NCI-H2196 treated with DMSO at 0.1 percent for 48 hours (cell line): ENCODE results near the gene IGSF23.
"Not testable (repeated sequence)": the region's sequence is repeated elsewhere in the genome, so short reads cannot be mapped to it uniquely, and the experiment has no call there.

ENCODE experiments used
- DNase-seq: peaks from one replicate; lab custom pipeline; 2025; ENCODE audit not compliant: unreplicated experiment; lab: John Stamatoyannopoulos, UW

The IGSF23 gene

GRCh38 chr19:44662691-44663385, 49.5 kb downstream of the IGSF23 start:
- DNase-seq: no peak

DNA sequence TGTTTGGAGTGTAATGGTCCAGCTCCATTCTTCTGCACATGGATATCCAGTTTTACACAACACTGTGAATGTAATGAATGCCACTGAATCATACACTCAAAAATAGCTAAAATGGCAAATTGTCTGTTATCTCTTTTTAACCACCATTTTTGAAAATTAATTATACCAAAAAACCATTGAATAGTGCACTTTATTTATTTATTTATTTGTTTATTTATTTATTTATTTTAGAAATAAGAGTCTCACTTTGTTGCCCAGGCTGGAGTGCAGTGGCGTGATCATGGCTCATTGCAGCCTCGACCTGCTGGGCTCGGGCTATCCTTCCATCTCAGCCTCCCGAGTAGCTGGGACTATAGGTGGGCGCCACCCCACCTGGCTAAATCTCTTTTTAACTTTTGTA, 50.6 kb downstream of the IGSF23 start:
- DNase-seq: no peak

DNA sequence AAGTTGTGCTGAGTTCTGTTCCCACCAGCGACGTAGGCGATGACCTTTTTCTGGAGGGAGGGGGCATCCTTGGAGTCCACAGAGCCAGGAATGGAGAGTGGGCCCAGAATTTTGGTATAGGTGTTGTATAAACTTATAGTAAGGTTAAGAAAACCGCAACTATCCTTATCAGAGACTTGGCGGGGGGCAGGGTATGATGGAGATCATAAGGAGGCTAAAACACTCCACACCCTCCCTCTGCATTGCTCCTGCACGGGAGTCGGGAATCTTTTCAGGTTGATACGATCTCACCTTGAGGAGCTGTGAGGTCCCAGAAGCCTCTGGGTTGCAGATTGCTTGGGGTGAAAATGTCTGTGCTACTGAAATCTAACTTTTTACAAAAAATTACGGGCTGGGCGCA, 51.6 kb downstream of the IGSF23 start:
- no peak for DNase-seq

DNA sequence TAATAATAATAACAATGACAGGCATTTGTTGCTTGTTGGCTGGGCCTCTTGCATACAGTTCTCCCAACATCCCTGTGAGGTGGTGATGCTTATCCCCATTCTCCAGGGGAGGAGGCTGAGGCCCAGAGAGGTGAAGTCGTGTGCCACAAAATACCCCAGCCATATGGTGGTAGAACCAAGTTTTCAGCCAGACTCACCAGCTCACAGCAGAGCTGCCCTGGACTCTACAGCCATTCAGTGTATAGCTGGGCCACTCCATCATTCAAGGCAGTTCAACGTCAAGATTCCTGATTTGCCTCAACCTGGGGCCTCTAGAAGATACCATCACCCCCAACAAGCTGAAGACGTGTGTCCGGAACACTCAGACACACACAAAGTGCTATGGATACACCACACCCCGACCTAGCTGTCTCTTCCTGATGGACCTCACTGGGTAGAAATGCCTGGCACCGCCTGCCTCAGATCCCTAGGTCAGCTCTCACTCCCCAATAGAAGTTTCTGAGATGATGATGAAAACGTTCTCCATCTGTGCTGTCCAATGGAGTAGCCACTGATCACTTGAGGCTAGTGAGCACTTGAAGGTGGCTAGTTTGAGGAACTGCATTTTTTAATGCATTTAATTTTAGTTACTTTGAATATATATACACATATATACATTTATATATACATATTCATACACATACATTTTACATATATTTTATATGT, 53.6 kb downstream of the IGSF23 start:
- DNase-seq: no peak

DNA sequence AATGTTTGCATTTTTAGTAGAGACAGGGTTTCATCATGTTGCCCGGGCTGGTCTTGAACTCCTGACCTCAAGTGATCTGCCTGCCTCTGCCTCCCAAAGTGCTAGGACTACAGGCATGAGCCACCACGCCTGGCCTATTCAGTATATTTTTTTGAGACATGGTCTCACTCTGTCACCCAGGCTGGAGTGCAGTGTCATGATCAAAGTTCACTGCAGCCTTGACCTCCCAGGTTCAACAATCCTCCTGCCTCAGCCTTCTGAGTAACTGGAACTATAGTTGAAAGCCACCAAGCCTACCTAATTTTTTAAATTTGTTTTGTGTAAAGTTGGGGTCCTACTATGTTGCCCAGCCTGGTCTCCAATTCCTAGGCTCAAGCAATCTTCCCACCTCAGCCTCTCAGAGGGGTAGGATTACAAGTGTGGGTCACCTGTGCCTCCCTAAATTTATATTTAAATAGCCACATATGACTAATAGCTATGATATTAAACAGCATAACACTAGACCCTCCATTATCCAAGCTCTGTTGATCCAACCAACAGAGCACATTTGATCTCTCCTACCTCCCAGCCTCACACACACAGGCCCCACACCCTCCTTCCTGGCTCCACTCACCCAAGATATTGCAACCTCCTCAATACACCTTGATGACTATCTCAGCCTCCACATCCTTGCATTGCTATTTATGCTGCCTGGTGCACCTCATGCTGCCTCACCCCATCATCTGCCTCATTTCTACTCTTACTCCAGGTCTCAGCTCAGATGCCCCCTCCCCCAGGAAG, 55.8 kb downstream of the IGSF23 start:
- DNase-seq: no peak

DNA sequence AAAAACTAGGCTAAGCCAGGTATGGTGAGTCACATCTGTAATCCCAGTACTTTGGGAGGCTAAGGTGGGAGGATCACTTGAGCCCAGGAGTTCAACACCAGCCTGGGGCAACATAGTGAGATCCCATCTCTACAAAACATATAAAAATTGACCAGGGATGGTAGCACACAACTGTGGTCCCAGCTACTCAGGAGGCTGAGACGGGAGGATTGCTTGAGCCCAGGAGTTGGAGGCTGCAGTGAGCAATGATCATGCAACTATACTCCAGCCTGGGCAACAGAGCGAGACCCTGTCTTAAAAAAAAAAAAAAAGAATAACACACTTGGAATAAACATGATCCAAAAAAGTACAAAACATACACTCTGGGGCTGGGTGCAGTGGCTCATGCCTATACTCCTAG, 56.7 kb downstream of the IGSF23 start:
- DNase-seq: not testable (repeated sequence)

- DNase-seq: no peak
Observed at GRCh38 chr19:44671400-44671799, 58.0 kb downstream of the IGSF23 start, which contains the start of gene CEACAM19. Gene CEACAM19 (plus strand): TSS chr19:44671482. CDS start chr19:44671932, 450 bp downstream.

GRCh38 chr19:44672226-44672625, 58.9 kb downstream of the IGSF23 start:
- DNase-seq: no peak

DNA sequence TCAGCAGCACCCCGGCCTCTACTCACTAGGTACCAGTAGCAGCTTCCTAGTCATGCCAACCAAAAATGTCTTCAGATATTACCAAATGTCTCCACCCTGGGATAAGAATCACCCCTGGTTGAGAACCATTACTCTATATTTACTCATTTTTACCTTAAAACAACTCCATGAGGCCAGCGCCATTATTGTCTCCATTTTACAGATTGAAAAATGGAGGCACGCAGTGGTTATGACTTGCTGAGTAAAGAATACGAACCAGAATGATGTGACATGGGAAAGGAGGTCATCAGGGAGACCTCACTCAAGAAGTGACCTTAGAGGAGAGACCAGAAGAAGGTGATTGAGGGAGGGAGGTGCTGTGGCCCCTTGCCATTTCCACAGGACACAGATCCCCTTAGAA, 60.1 kb downstream of the IGSF23 start:
- DNase-seq: no peak

- DNase-seq: no peak
Observed at GRCh38 chr19:44675521-44675920, 62.2 kb downstream of the IGSF23 start.

DNA sequence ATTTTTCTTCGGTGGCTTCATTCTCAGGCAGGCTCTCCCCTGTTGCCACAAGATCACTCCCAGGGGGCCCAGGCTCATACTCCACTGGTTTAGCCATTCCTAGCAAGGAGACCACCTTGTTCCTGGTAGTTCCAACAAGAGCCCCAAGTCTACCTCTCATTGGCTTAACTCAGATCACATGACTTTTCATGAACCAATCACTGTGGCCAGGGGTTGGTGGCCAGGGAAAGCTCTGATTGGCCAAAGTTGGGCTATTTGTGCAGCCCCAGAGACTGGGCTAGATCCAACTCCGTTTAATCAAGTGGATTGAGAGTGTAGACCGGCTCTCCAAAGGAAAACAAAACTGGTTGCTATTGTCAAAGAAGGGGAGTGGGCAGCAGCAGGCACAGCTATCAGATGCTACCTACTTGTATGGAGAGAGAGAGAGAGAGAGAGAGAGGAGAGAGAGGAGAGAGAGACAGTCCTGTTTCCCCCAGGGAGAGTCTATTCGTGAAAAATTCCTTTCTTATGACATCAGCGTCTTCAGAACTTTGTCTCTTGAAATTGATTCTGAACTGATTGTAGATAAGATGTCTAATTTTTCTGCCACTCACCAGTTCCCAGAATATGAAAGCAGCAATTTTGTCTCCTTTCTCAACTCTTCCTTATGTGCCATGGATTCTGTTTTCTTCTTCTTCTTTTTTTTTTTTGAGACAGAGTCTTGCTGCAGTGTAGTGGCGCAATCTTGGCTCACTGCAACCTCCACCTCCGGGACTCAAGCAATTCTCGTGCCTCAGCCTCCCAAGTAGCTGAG, 63.9 kb downstream of the IGSF23 start:
- DNase-seq: no peak

- DNase-seq: no peak
Observed at GRCh38 chr19:44680536-44680935, 67.2 kb downstream of the IGSF23 start.

- DNase-seq: no peak
Observed at GRCh38 chr19:44681992-44682790, 68.8 kb downstream of the IGSF23 start.

DNA sequence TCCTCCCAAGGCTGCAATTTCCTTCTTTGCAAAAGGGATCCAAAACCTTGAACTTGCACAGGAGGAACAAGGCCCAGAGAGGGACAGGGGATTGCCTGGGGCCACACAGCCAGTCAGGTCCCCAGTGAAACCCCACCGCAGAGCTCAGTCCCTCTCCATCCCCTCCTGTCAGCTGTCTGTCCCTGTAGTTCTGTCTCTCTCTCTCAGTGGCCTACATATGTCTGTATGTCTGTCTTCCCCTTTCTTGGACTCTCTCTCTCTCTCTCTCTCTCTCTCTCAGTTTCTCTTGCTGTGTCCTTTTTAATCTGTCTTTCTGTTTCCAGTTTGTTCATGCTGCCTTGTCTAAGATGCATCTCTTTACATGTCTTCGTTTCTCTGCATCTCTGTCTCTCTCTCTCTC, 69.4 kb downstream of the IGSF23 start:
- no peak for DNase-seq

DNA sequence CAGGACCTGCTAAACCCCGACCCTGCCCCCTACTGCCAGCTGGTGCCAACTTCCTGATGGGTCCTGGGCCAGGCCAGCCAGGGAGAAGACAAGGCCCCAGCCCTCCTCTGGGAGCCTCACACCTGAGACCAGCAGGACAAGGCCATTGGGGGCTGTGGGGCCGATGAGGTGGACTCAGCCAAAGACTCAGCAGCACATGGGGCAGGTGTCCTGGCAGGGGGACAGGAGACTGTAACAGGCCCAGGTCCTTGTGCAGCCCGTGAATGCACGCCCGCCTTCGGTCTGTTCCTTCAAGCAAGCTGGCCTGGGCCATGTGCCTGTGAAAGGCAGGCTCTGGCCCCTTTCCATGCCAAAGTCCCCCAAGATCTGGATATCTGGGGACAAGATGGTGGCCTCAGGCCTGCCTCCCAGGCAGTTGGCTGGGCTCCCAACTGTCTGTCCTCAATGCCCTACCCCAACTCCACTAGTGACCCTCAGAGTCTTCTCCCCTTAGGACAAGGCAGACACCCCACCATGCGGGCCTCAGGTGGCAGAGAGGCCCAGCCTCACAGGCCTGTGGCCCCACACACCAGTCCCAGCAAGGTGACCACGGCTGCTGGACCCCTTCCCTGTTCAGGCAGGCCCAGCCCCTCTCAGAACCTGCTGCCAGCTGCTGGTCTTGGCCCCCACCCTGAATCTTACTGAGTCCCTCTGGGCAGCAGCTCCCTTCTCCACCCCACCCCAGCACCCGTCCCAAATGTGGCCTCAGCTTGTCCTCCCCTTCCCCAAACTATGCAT, 70.3 kb downstream of the IGSF23 start:
- no peak for DNase-seq

- DNase-seq: not testable (repeated sequence)
Observed at GRCh38 chr19:44684396-44684795, 71.0 kb downstream of the IGSF23 start.

DNA sequence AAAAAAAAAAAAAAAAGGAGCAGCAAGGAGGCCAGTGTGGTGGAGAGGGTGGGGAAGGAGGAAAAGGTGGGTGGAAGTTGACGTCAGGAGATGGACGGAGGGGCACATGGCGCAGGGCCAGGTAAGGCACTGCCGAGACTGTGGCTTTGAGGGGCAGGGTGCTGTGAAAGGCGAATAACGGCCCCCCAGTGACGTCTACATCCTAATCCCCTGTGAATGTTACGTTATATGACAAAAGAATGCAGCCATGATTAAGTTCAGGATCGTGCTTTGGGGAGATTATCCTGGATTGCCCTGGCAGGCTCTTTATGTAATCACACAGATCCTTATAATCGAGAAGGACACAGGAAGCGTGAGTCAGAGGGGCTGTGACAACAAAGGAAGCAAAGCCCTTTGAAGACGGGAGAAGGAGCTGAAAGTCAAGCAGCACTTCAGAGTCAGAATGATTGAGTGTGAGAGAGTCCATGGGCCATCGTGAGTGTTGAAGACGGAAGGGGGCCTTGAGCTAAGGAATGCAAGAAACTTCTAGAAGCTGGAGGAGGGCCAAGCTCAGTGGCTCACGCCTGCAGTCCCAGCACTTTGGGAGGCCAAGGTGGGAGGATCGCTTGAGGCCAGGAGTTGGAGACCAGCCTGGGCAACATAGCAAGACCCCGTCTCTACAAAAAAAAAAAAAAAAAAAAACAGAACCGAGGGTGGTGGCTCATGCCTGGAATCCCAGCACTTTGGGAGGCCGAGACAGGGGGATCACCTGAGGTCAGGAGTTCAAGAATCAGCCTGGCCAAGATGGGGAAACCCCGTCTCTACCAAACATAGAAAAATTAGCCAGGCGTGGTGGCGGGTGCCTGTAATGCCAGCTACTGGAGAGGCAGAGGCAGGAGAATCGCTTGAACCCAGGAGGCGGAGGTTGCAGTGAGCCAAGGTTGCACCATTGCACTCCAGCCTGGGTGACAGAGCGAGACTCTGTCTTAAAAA, 71.8 kb downstream of the IGSF23 start:
- DNase-seq: no peak

DNA sequence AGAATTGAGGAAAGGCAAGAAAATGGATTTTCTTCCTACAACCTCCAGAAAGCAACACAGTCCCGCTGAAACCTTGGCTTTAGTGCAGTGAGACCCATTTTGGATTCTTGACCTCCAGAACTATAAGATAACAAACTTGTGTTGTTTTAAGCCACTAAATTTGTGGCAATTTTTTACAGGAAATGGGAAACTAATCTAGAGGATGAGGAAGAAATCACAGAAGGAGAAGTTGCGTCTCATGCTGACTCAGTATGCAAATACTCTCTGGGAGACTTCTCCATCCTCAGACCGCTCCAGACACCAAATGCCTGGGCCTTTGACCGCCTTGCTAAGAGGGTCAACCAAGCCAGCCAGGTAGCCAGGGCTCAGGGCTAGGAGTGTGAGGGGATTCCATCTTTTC, 72.5 kb downstream of the IGSF23 start:
- DNase-seq: no peak
